GM12873 (cell line): ENCODE data around the gene NTHL1.

Experiments
- CTCF ChIP-seq: IDR thresholded peaks from 2 replicates; pipeline ENCODE4 v1.5.1; 2012; ENCODE audit warnings: low read depth, mild to moderate bottlenecking, moderate library complexity, low read length, control low read depth; ENCODE audit not compliant: insufficient read depth; ENCODE audit errors: missing control alignments

Gene NTHL1

DNA sequence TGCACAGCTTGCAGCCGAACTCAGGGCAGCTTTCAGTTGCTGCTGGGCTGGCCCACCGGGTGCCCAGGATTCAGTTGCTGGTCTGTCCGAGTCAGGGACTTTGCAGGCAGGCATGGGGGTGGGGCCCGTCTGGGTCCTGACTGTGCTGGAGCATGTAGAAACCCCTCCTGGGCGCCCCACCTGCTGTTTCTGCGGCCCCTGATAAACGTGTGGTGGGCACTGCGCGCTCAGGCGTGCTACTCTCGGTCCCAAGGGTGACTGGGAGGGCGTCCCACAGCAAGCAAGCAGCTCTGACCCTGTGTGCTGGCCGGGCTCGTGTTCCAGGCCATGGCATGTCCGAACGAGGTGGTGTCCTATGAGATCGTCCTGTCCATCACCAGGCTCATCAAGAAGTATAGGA is 12.7 kb upstream of the NTHL1 start:
- TF ChIP-seq CTCF = no peak

DNA sequence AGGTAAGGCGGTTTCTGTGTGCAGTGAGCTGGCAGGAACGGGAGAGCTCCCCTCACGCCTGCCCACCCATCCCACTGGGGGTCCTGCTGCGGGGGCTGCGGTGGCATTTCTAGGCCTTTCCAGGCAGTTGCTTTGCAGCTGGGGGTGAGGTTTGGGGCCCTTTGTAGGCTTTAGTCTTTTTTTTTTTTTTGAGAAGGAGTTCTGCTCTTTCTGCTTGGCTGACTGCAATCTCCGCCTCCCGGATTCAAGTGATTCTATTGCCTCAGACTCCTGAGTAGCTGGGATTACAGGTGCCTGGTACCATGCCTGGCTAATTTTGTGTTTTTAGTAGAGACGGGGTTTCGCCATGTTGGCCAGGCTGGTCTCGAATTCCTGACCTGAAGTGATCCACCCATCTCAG is 11.2 kb upstream of the NTHL1 start:
- TF ChIP-seq CTCF = no peak

DNA sequence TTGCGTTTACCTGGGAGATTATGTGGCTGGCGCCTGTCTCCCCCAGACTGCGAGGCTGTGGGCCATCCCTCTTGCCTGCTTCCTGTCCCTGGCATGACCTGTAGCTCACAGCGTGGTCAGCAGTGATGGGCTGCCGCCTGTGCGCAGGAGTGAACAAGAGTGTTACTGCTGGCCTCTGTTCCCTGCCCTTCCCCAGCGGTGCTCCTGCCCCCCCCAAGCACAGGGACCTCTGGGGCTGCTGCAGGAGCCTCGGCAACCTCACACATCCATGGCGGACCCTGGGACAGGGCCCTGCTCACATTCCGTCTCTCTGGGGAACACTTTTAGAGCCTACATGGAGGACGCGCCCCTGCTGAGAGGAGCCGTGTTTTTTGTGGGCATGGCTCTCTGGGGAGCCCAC is 10.8 kb upstream of the NTHL1 start:
- no peak for TF ChIP-seq CTCF

DNA sequence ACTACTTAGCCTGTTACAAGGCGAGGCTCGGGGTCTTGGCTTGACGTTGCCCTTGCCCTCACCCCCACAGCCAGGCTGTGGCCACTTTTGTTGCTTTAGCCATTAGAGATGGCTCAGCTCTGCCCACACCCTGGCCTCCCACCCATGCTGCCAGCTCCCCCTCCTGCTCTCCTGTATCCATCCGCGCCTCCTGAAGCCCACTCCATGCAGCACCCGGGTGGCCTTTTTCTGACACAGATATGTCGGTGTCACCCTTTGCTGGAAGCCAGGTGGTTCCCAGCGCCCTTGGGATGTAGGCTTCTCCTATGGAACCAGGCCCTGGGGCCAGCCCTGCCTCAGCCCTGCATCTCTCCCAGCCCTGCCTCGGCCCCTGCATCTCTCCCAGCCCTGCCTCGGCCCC is 9.8 kb upstream of the NTHL1 start:
- TF ChIP-seq CTCF = no peak

DNA sequence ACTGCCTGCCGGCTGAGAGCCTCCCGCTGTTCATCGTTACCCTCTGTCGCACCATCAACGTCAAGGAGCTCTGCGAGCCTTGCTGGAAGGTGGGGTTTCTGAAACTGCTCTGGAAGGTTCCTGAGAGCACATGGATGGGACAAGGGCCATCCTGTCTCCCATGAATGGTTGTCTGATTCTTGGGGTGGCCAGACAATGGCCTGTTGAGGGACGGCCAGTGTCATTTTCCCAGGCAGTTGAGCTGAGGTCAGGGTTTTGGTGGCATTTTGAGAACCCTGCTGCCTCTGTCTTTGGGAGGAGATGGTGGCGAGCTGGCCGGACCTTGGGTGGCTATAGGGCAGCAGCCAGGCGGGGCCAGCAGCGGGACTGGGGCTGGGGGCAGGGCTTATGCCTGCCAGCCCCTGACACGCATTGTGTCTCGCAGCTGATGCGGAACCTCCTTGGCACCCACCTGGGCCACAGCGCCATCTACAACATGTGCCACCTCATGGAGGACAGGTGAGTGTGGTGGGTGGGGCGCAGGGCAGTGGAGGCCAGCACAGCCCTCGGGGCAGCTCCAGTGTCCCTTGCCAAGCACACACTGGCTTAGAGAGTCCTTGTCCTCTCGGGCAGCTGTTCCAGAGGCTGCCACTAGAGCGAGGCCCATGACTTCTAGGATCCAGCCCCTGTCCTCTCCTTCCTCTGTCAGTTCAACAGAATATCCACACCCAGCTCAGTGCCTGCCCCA is 9.2 kb upstream of the NTHL1 start:
- peak; percentile 31 for TF ChIP-seq CTCF

DNA sequence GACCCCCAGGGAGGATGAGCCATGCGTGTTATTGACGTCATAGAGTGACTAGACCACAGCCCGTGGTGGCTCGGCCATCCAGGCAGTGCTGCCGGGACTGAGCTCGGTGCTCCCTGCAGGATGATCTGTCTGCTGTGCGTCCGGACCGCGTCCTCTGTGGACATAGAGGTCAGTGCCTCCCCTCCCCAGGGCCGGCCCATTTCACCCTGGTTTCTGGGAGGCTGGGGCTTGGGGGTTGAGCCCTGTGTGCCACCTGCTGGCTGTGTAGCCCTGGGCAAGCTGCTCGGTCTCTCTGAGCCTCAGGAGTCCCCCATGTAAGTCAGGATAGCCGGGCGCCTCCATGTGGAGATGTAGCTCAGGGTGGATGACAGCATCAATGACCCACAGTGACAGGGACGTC is 8.4 kb upstream of the NTHL1 start:
- peak; percentile 15 for TF ChIP-seq CTCF

DNA sequence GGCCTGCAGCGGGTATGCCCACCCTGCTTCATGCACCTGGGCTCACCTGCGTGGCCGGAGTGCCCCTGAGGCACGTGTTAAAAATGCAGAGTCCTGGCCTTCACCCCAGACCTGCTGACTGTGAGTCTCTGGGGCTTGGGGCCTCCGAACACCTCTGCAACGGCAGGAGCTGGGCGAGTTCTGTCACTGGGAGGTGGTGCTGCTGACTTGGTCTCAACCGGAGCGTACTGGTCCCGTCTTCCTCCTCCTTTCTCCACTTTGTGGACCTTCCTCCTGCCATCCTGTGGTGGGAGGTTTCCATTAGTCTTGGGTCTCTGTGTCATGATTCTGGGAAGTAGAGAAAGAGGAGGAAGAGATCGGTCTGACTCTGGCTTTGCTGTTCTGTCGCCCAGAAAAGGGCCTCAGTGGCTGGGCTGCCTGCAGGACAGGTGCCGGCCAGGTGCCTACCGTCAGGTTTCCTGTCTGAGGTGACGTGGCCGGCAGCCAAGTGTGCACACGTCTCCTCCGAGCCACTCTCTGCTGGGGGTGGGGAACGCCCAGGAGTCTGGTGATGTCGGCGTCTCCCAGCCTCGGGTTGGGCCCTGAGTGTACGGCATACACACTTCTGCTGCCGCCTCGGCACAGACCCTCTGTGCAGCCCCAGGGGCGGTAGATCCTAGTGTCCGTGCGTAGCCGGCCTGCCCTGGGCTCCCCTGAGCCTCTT is 7.1 kb upstream of the NTHL1 start:
- no peak for TF ChIP-seq CTCF
